Measurements from ENCODE around the gene PLD4. TPM values are rescaled to one million over a fixed set of nuclear protein-coding genes. Genes with fewer than 3 reads are reported as not detected.

Gene PLD4
- total and polyA plus RNA-seq, 2 of the 8 experiments (the other 6 are each of a cell fraction or from before 2014, with no cell fraction given) = 0.05 TPM; not detected in 1

- Histone ChIP-seq H2BK120ac (replicated peaks; ENCODE audit: low read depth, low read length) (no peak overlapping the region), H3K9ac (replicated peaks in 1 of 4; ENCODE audit: extremely low read depth in 1 of 4, low read depth in 3 of 4, low read length in 3 of 4) (no peak overlapping the region), H2BK12ac (ENCODE audit: low read depth, low read length) (no peak overlapping the region), H3K4me2 (ENCODE audit: insufficient read depth in 1 of 2, low read depth in 2 of 2, low read length in 2 of 2) (no peak overlapping the region), H4K8ac (ENCODE audit: extremely low read depth, insufficient read depth, low read length) (no peak overlapping the region), H3K27me3 (replicated peaks in 1 of 4; ENCODE audit: control insufficient read depth in 3 of 4, extremely low read depth in 1 of 4, insufficient read depth in 3 of 4, low read length in 3 of 4) (no peaks in the 10 kb centered on the region), H3K4me1 (replicated peaks in 1 of 4; ENCODE audit: control insufficient read depth in 3 of 4, insufficient read depth in 4 of 4, low read length in 3 of 4) (no peaks in the 10 kb centered on the region), H3K18ac (ENCODE audit: extremely low read depth, low read length) (no peak overlapping the region), H3K4ac (replicated peaks; ENCODE audit: insufficient read length, low read depth, low read length) (no peak overlapping the region), H3K4me3 (ENCODE audit: extremely low read depth in 1 of 4, insufficient read depth in 2 of 4, low read depth in 3 of 4, low read length in 4 of 4) (no peak overlapping the region), H3K27ac (ENCODE audit: low read depth, low read length) (no peak overlapping the region), H3K79me2 (ENCODE audit: control insufficient read depth in 1 of 2, insufficient read depth in 2 of 2, low read length in 2 of 2) (no peaks in the 10 kb centered on the region), H2BK5ac (ENCODE audit: low read depth, low read length) (no peak overlapping the region), H3K9me3 (ENCODE audit: insufficient read depth in 2 of 2, low read depth in 1 of 2, low read length in 1 of 2) (peaks cover 0 to 19% of the 10 kb centered on the region in 2 experiments; a peak in 1 of 4 replicates), H4K20me1 (replicated peaks in 1 of 2; ENCODE audit: control insufficient read depth in 1 of 2, insufficient read depth in 2 of 2, low read length in 2 of 2) (no peaks in the 10 kb centered on the region), H3K56ac (replicated peaks; ENCODE audit: insufficient read length, low read depth, low read length) (no peak overlapping the region), H2AK5ac (ENCODE audit: low read depth, low read length) (no peak overlapping the region), H3K36me3 (ENCODE audit: control insufficient read depth in 2 of 4, insufficient read depth in 4 of 4, low read length in 3 of 4) (no peaks in the 10 kb centered on the region), H2BK15ac (ENCODE audit: low read length) (no peak overlapping the region), H3K79me1 (ENCODE audit: low read depth, low read length) (no peaks in the 10 kb centered on the region), H3K23ac (ENCODE audit: insufficient read length) (no peak overlapping the region), H3K23me2 (ENCODE audit: low read depth, low read length) (no peaks in the 10 kb centered on the region), H2AFZ (ENCODE audit: low read length) (no peak overlapping the region), H3K14ac (ENCODE audit: insufficient read length) (no peak overlapping the region), H4K91ac (replicated peaks; ENCODE audit: insufficient read length, low read length) (no peak overlapping the region), H4K5ac (ENCODE audit: insufficient read length, low read depth, low read length) (no peak overlapping the region), H2BK20ac (ENCODE audit: low read length) (no peak overlapping the region)
- DNase-seq (ENCODE audit: low read depth in 1 of 2, low spot score in 2 of 2) (no peak), FAIRE-seq (no peak)
- ChIA-PET CTCF (ENCODE audit: partially characterized antibody) (interaction anchor here (0.5 to 1.5 kb wide), 5 partner anchors 8 to 91 kb away, joined by 3 to 7 read pairs (median 4); no protein-coding TSS in a partner anchor), POLR2A (ENCODE audit: partially characterized antibody) (interaction anchor here (1.0 to 1.3 kb wide), 2 partner anchors 8 to 60 kb away, joined by 3 read pairs; no protein-coding TSS in a partner anchor)
- WGBS, 2 experiments (ENCODE audit: extremely low coverage in 1 of 2, insufficient coverage in 1 of 2, insufficient read length in 1 of 2, insufficient replicate concordance in 2 of 2, low coverage in 1 of 2, low lambda C conversion rate in 2 of 2, missing lambda C conversion rate in 1 of 2) = 91% methylated on average over 11 of the region's 13 CpGs; no CpG with 5 or more reads in 1 of the 2 experiments
- TF ChIP-seq SUZ12 (IDR thresholded peaks at IDR 0.05; ENCODE audit: low read length) (no peak), NANOG (IDR thresholded peaks at IDR 0.05; ENCODE audit: insufficient read depth, low read depth, low read length, poor library complexity, severe bottlenecking) (no peak), NRF1 (IDR thresholded peaks at IDR 0.05; ENCODE audit: low read depth, low read length) (no peak), ASH2L (IDR thresholded peaks at IDR 0.05; ENCODE audit: low read length) (no peak), ATF2 (IDR thresholded peaks at IDR 0.05; ENCODE audit: low read length) (no peak), SRF (IDR thresholded peaks at IDR 0.05; ENCODE audit: low read depth, low read length) (no peak)
Measured at GRCh38 chr14:104954746-104955395, 30.2 kb downstream of the PLD4 start.

Measured in H1 (cell line).